ENCODE results near the gene MAGEF1. TPM values are rescaled to one million over a fixed set of nuclear protein-coding genes. Genes with fewer than 3 reads are reported as not detected.

The MAGEF1 gene
- total and polyA plus RNA-seq, 11 donors = 24.7 to 36.4 (median 31.8) TPM

- H3K4me1 ChIP-seq = peaks cover 0 to 9% (median 0%) of the 10 kb centered on the region in 12 donors
- no peak overlapping the region for H3K27ac ChIP-seq
- H3K9me3 ChIP-seq = no peaks in the 10 kb centered on the region
- WGBS, 4 donors = 90 to 94% (median 93%) methylated on average over 5 to 8 of the region's 8 CpGs
- H3K4me3 ChIP-seq = no peak overlapping the region
- no peak for DNase-seq
- intact Hi-C loops (cut with DNase I) = no loop called here
- no peaks in the 10 kb centered on the region for H3K27me3 ChIP-seq
- H3K36me3 ChIP-seq = no peaks in the 10 kb centered on the region
- TF ChIP-seq POLR2A (IDR thresholded peaks at IDR 0.05) (no peak), CTCF (IDR thresholded peaks at IDR 0.05) (no peak)
- ATAC-seq = no peak
Measured at GRCh38 chr3:184741259-184741556, 29.3 kb upstream of the MAGEF1 start.

- H3K9me3 ChIP-seq = no peaks in the 10 kb centered on the region
- TF ChIP-seq CTCF (IDR thresholded peaks at IDR 0.05) = no peak
- no peak for TF ChIP-seq POLR2A (IDR thresholded peaks at IDR 0.05)
- WGBS, 4 donors = 84 to 95% (median 93%) methylated on average over 8 to 9 of the region's 9 CpGs
- no peak overlapping the region for H3K27ac ChIP-seq
- DNase-seq = peak in 1 of 5 donors; percentile 9
- no peak for ATAC-seq
- no peaks in the 10 kb centered on the region for H3K36me3 ChIP-seq
- intact Hi-C loops (cut with DNase I) = no loop called here
- no peak overlapping the region for H3K4me3 ChIP-seq
- H3K27me3 ChIP-seq = no peaks in the 10 kb centered on the region
- peaks cover 0 to 9% (median 0%) of the 10 kb centered on the region in 12 donors for H3K4me1 ChIP-seq
Measured at GRCh38 chr3:184740509-184741258, 28.8 kb upstream of the MAGEF1 start.

GRCh38 chr3:184739594-184740505, 28.0 kb upstream of the MAGEF1 start:
- WGBS, 4 donors = 92 to 97% (median 94%) methylated on average over 5 of the region's 5 CpGs
- Histone ChIP-seq H3K4me3 (no peak overlapping the region), H3K27ac (no peak overlapping the region), H3K27me3 (no peaks in the 10 kb centered on the region), H3K36me3 (no peaks in the 10 kb centered on the region), H3K4me1 (peaks cover 0 to 9% (median 0%) of the 10 kb centered on the region in 12 donors), H3K9me3 (no peaks in the 10 kb centered on the region)
- no peak for TF ChIP-seq POLR2A (IDR thresholded peaks at IDR 0.05)
- TF ChIP-seq CTCF (IDR thresholded peaks at IDR 0.05) = no peak
- intact Hi-C loops (cut with DNase I) = loop anchor here in 1 of 10 donors (5.0 kb wide), 1 partner anchor 32 kb away; no protein-coding TSS in a partner anchor
- ATAC-seq = no peak
- peak in 1 of 5 donors; percentile 0 for DNase-seq

- no peaks in the 10 kb centered on the region for H3K27me3 ChIP-seq
- WGBS, 4 donors = 94 to 97% (median 96%) methylated on average over 4 of the region's 4 CpGs
Measured at GRCh38 chr3:184738982-184739381, 27.1 kb upstream of the MAGEF1 start.

More at GRCh38 chr3:184738982-184739381, 27.1 kb upstream of the MAGEF1 start:
- TF ChIP-seq CTCF (IDR thresholded peaks at IDR 0.05) (no peak), POLR2A (IDR thresholded peaks at IDR 0.05) (no peak)
- ATAC-seq (no peak), DNase-seq (peak in 1 of 5 donors; percentile 8)
- intact Hi-C loops (cut with DNase I) = loop anchor here in 1 of 10 donors (5.0 kb wide), 1 partner anchor 33 kb away; no protein-coding TSS in a partner anchor
- Histone ChIP-seq H3K4me1 (peaks cover 0 to 9% (median 0%) of the 10 kb centered on the region in 12 donors), H3K9me3 (no peaks in the 10 kb centered on the region), H3K4me3 (no peak overlapping the region), H3K36me3 (no peaks in the 10 kb centered on the region), H3K27ac (no peak overlapping the region)
